Dendritic cell treated with granulocyte-macrophage colony-stimulating factor and Interleukin-4, amounts not matched to agents 40 ng/mL and 50 ng/mL, for 4 days (primary cell): ENCODE measurements around the gene ELF1.
A peak's percentile ranks its signal among the peaks of the same experiment; 100 is the strongest.

Experiments
- H3K27ac Mint-ChIP-seq: one replicate; pipeline ENCODE4 v1.8.0; 2022; ENCODE audit warnings: mild to moderate bottlenecking, mixed read lengths
- H3K27me3 Mint-ChIP-seq: one replicate; pipeline ENCODE4 v1.8.0; 2022; ENCODE audit warnings: mild to moderate bottlenecking, mixed read lengths
- H3K36me3 Mint-ChIP-seq: one replicate; pipeline ENCODE4 v1.8.0; 2022; ENCODE audit warnings: low read depth, mixed read lengths
- H3K4me1 Mint-ChIP-seq: one replicate; pipeline ENCODE4 v1.8.0; 2022; ENCODE audit warnings: low read depth, mixed read lengths
- H3K4me3 Mint-ChIP-seq: one replicate; pipeline ENCODE4 v1.8.0; 2022; ENCODE audit warnings: mild to moderate bottlenecking, moderate library complexity, mixed read lengths
- H3K9me3 Mint-ChIP-seq: one replicate; pipeline ENCODE4 v1.8.0; 2022; ENCODE audit warnings: mixed read lengths
- intact Hi-C: fragments of 100-400 bp; cut with micrococcal nuclease; formaldehyde crosslinking; loops from one replicate; pipeline ENCODE4 v1.15.0; 2022

Gene ELF1

DNA sequence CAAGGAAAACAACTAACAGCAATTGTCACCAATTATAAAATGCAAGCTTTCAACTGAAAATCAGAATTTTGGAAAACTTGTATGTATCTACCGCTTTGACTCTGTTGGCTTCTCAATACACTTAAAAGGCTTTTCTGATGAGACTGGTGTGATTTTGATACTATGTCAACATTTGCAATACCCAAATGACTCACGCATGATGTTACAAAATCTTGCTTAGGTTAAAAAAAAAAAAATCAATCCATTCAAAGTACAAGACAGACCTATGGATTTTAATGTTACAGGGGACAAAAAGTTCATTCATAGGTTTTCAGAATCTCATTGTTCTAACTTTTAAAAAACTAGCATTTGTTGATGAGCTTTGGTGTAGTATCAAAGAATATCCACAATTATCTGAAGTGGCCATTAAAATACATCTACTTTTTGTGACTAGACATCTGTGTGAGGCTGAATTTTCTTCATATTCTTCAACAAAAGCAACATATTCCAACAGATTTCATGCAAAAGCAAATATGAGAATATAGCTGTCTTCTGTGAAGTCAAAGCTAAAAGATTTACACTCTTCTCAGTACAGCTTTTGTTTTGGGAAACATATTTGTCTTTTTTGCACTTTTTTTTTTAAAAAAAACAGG is 10.7 kb downstream of the ELF1 start:
- H3K27me3 Mint-ChIP-seq = no peaks in the 10 kb centered on the region
- peak overlapping the region; percentile 63 for H3K27ac Mint-ChIP-seq
- peaks cover 42% of the 10 kb centered on the region for H3K36me3 Mint-ChIP-seq
- H3K9me3 Mint-ChIP-seq = no peaks in the 10 kb centered on the region
- no peak overlapping the region for H3K4me3 Mint-ChIP-seq
- intact Hi-C loops = loop anchor here (5.0 to 10.0 kb wide), 2 partner anchors 41 to 46 kb away; no protein-coding TSS in a partner anchor
- peaks cover 48% of the 10 kb centered on the region for H3K4me1 Mint-ChIP-seq

DNA sequence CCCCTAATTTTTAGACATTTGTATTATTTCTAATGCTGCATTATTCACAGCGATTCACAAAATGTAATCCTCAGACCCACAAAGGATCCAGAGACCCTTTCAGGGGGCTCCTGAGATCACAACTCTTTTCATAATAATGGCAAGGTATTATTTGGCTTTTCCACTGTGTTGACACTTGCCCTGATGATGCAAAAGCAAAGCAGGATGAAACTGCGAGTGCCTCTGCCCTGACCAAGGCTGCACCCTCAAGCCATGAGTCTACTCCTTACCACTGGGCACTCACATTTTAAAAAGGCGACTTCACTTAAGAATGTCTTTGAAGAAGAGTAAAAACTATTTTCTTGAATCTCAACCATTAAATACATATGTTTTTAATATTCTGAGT is 11.4 kb downstream of the ELF1 start:
- H3K4me1 Mint-ChIP-seq = peaks cover 44% of the 10 kb centered on the region
- intact Hi-C loops = loop anchor here (5.0 to 10.0 kb wide), 2 partner anchors 40 to 47 kb away; no protein-coding TSS in a partner anchor
- H3K4me3 Mint-ChIP-seq = no peak overlapping the region
- H3K27me3 Mint-ChIP-seq = no peaks in the 10 kb centered on the region
- H3K36me3 Mint-ChIP-seq = peaks cover 36% of the 10 kb centered on the region
- peak overlapping the region; percentile 63 for H3K27ac Mint-ChIP-seq
- H3K9me3 Mint-ChIP-seq = no peaks in the 10 kb centered on the region

DNA sequence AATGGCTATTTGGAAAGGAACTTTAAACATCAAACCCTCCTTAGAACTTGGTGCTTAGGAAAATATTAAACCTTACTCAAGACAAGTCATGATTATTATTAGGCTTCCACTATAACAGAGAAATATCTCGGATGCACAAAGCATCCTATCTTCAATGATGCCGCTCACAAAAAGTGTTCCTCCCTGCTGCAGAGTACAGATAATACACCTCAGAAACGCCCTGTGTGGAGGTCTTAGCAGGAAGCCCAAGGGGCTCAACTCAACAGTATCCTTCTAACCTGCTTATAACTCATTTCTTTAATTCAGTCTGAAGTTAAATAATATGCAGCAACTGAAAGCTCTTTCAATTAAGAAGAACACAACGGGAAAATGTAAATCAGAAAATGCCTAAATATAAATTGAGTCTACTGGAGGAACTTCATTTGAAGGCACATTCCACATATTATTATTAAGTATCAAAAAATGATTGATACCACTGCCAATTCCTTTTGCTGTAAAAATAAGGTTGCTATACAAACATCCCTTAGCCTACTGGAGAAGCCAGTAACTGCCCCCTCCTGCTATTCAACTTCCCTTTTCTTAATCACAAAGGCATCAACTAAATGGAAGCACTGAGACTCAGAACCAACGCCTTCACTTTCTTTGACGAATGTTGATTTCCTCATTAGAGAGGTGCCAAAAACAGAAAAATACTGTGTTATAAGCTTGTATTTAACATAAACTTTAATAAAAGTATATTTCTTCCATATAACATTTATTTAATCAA is 12.0 kb downstream of the ELF1 start:
- H3K36me3 Mint-ChIP-seq = peaks cover 31% of the 10 kb centered on the region
- H3K4me3 Mint-ChIP-seq = no peak overlapping the region
- intact Hi-C loops = loop anchor here (5.0 to 10.0 kb wide), 2 partner anchors 40 to 48 kb away; no protein-coding TSS in a partner anchor
- H3K9me3 Mint-ChIP-seq = no peaks in the 10 kb centered on the region
- peak overlapping the region; percentile 63 for H3K27ac Mint-ChIP-seq
- H3K4me1 Mint-ChIP-seq = peaks cover 46% of the 10 kb centered on the region
- H3K27me3 Mint-ChIP-seq = no peaks in the 10 kb centered on the region

DNA sequence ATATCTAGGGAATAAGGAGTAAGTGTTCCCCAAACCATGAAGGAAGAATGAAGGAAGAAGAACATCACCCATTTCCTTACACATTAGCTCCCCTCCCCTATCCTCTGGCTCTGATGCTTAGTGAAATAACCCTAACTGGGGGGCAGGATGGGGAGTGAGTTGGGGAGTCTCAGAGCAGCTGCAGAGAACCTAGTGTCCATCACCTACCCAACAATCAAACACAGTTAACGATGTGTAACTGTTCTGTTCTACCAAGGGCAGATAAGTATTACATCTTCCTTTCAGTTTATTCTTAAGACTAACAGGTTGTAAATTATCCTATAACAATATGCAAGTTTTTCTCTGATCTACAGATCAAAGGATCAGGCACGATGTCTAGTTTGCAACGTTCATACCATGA is 12.8 kb downstream of the ELF1 start:
- Mint-ChIP-seq H3K27me3 (no peaks in the 10 kb centered on the region), H3K9me3 (no peaks in the 10 kb centered on the region), H3K36me3 (peaks cover 31% of the 10 kb centered on the region), H3K4me3 (peak overlapping the region; percentile 26), H3K4me1 (peaks cover 50% of the 10 kb centered on the region), H3K27ac (peak overlapping the region; percentile 77)
- intact Hi-C loops = loop anchor here (5.0 to 10.0 kb wide), 2 partner anchors 39 to 48 kb away; no protein-coding TSS in a partner anchor

DNA sequence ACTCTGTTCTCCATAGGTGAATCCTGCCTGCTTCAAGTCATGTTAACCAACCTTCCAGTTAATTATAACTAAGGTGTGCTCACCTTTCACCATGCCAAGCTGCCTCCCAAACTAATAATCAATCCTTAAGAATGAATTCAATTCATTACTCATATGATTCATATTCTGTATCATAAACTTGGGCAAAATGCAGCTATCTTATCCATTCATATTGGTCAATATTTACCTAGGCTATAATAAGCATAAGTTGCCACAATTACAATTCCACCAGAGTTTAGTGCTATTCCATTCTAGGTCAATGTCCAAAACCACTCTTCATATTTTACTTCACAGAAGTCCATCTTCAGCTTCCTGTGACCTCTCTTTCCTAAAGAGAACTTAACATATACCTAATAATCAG is 13.4 kb downstream of the ELF1 start:
- Mint-ChIP-seq H3K9me3 (no peaks in the 10 kb centered on the region), H3K4me3 (peak overlapping the region; percentile 27), H3K27me3 (no peaks in the 10 kb centered on the region), H3K27ac (peak overlapping the region; percentile 77), H3K36me3 (peaks cover 29% of the 10 kb centered on the region), H3K4me1 (peaks cover 50% of the 10 kb centered on the region)
- intact Hi-C loops = loop anchor here (5.0 to 10.0 kb wide), 2 partner anchors 38 to 49 kb away; no protein-coding TSS in a partner anchor

DNA sequence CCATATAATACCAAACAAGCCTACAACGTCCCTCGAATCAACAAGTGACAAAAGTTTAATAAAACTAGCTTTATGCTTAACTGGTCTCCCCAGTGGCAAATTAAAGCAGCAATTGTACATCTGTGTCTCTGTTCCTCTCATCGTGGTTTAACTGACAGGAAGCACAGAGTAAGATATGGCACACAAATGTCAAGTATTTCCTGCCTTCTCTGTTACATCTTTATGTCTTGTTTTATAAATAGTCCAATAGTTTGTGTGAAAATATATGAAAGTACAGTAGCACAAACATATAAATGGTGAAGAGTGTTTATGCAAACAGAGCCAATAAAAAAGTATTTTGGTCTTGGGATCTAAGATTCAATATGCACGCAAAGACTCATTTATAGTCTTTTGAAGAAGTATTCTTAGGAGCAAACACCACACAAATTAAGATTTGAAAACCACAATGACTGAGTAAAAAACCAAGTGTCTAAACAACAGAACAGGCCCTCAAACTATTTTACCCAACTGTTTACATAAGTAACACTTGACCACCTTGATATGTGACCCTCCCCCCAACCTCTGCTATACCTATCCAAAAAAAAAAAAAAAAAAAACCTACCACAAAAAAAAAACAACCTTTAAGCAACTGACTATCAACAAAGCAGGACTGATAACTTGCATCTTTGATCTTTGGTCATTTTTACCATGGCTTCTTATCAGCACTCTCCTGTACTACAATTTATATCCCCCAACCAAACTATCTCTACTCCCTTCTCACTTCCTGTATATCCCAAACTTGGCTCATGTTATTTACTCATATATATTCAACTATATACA is 14.0 kb downstream of the ELF1 start:
- intact Hi-C loops = loop anchor here (5.0 to 10.0 kb wide), 2 partner anchors 38 to 50 kb away; no protein-coding TSS in a partner anchor
- H3K36me3 Mint-ChIP-seq = peaks cover 29% of the 10 kb centered on the region
- no peaks in the 10 kb centered on the region for H3K9me3 Mint-ChIP-seq
- peak overlapping the region; percentile 27 for H3K4me3 Mint-ChIP-seq
- peak overlapping the region; percentile 77 for H3K27ac Mint-ChIP-seq
- peaks cover 50% of the 10 kb centered on the region for H3K4me1 Mint-ChIP-seq
- no peaks in the 10 kb centered on the region for H3K27me3 Mint-ChIP-seq

DNA sequence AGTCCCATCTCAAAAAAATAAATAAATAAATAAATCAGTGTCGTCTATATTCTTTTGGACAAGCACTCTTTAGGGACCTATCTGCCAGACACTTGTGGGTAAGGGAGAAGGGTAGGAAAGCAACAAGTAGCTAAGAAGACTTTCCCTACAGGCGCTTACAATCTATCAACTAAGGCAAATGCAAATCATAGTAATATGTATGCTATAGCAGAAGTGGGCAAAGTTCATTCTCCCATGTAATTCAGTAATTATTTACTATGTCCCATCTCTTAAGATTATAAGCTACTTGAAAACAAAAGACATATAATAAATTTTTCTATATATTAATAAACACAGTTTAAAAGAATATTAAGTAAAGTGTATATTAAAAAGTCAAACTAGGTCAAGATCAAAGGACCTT is 16.5 kb downstream of the ELF1 start:
- intact Hi-C loops = loop anchor here (10.0 kb wide), 1 partner anchor 52 kb away; no protein-coding TSS in a partner anchor
- peaks cover 42% of the 10 kb centered on the region for H3K36me3 Mint-ChIP-seq

DNA sequence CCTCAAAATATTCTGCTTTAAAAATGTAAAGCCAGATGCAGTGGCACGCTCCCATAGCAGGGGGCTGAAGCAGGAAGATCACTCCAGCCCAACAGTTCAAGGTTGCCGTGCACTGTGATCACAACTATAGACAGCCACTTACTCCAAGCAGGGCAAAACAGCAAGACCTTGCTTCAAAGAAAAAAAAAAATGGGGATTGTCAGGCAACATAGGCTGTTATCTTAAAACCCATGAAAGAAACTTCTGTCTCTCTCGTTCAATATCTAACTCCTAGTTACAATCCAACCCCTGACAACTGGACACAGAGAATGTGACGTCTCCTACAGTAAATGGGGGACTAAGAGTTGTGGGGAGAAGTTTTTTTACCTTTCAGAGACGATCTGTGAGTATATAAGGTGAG is 17.4 kb downstream of the ELF1 start:
- peaks cover 47% of the 10 kb centered on the region for H3K36me3 Mint-ChIP-seq
- H3K9me3 Mint-ChIP-seq = no peaks in the 10 kb centered on the region
- H3K27ac Mint-ChIP-seq = peak overlapping the region; percentile 46
- H3K4me3 Mint-ChIP-seq = no peak overlapping the region
- no peaks in the 10 kb centered on the region for H3K27me3 Mint-ChIP-seq
- peaks cover 65% of the 10 kb centered on the region for H3K4me1 Mint-ChIP-seq
- intact Hi-C loops = loop anchor here (10.0 kb wide), 1 partner anchor 53 kb away; no protein-coding TSS in a partner anchor

More for the DNA sequence above, 16.5 kb downstream of the ELF1 start:
- Mint-ChIP-seq H3K4me1 (peaks cover 58% of the 10 kb centered on the region), H3K27ac (no peak overlapping the region), H3K27me3 (no peaks in the 10 kb centered on the region), H3K9me3 (no peaks in the 10 kb centered on the region), H3K4me3 (no peak overlapping the region)

DNA sequence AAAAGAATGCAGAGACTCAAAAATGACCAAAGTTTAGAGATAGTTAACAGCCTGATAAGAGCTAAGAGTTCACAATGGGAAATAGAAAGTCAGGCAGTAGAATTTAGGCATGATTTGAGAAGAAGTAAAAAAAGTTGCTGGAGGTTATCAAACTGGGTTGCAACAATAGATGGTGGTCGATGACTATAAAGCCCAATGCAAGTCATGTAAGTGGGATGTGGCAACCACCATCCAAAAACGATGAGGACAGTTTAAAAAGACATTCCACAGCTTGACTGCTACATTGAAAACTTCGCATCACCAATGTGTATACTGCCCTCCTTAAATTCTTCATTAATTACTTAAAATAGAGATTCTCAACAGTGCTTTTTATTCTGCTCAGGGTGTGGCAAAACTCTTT is 19.7 kb downstream of the ELF1 start:
- no peaks in the 10 kb centered on the region for H3K27me3 Mint-ChIP-seq
- H3K9me3 Mint-ChIP-seq = no peaks in the 10 kb centered on the region
- H3K4me1 Mint-ChIP-seq = peaks cover 68% of the 10 kb centered on the region
- H3K36me3 Mint-ChIP-seq = peaks cover 50% of the 10 kb centered on the region
- intact Hi-C loops = loop anchor here (2.0 kb wide), 1 partner anchor 15 kb away; no protein-coding TSS in a partner anchor
- H3K27ac Mint-ChIP-seq = no peak overlapping the region
- no peak overlapping the region for H3K4me3 Mint-ChIP-seq

DNA sequence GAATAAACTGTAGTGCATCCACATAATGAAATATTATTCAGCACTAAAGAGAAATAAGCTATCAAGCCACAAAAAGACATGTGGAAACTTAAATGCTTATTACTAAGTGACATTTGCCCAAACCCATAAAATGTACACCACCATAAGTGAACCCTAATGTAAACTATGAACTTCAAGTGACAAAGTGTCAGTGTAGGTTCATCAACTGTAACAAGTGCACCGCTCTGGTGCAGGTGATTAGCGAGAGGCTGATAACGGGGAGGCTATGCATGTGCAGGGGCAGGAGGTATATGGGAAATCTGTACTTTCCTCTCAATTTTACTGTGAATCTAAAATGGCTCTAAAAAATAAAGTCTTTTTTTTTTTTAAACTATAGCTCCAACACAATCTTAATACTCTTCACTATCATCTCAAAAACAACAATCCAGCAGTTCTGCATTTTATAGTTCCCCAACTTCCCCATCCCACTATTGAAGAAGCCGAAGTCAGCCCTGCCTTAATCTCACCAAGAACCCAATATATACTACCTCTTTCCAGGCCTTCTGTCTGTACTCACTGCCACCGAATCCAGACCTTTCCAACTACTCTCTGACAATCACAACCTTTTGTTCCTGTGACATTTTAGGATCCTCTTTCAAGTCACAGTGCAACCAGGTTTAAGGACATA is 22.6 kb downstream of the ELF1 start:
- H3K27ac Mint-ChIP-seq = peak overlapping the region; percentile 67
- H3K27me3 Mint-ChIP-seq = no peaks in the 10 kb centered on the region
- no peaks in the 10 kb centered on the region for H3K9me3 Mint-ChIP-seq
- intact Hi-C loops = no loop called here
- peak overlapping the region; percentile 33 for H3K4me3 Mint-ChIP-seq
- peaks cover 59% of the 10 kb centered on the region for H3K36me3 Mint-ChIP-seq
- peaks cover 65% of the 10 kb centered on the region for H3K4me1 Mint-ChIP-seq

DNA sequence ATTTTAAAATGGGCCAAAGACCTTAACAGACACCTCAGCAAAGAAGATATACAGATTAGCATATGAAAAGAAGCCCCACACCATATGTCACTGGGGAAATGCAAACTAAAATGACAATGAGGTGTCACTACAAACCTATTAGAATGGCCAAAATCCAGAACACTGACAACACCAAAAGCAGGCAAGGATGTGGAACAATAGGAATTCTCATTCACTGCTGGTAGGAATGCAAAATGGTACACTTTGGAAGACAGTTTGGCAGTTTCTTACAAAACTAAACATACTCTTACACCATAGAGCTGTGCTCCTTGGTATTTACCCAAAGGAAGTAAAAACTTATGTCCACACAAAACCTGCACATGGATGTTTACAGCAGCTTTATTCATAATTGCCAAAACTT is 23.1 kb downstream of the ELF1 start:
- no peaks in the 10 kb centered on the region for H3K27me3 Mint-ChIP-seq
- H3K36me3 Mint-ChIP-seq = peaks cover 56% of the 10 kb centered on the region
- H3K27ac Mint-ChIP-seq = peak overlapping the region; percentile 67
- intact Hi-C loops = no loop called here
- H3K9me3 Mint-ChIP-seq = no peaks in the 10 kb centered on the region
- H3K4me1 Mint-ChIP-seq = peaks cover 60% of the 10 kb centered on the region
- H3K4me3 Mint-ChIP-seq = no peak overlapping the region

DNA sequence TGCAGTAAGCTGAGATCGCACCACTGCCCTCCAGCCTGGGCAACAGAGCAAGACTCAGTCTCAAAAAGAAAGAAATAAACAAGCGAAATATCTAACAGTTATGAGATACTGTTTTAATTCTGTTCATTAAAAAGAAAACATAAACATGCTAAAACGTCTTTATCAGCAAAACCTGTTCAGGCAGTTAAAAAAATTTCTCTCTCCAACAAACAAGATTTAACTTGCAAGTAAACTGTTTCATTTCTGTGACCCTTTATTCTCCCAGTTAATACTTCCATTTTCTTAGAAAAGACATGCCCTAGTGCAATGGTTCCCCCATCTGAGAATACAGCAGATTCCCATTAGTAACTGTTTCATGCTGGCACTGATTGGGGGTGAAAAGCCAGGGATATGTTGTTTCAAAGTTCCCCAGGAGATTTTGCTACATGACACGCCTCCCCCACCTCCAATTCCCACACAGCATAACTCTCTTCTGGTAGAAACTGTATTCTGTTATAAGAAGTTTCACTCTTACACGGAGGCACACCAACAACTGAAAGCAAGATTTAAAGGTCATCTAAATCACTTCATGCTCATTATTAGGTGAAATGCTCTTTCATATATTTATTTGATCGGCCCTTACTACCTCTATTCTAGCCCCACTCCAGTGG is 24.4 kb downstream of the ELF1 start:
- intact Hi-C loops = no loop called here
- peak overlapping the region; percentile 45 for H3K27ac Mint-ChIP-seq
- H3K36me3 Mint-ChIP-seq = peaks cover 52% of the 10 kb centered on the region
- H3K4me3 Mint-ChIP-seq = peak overlapping the region; percentile 30
- peaks cover 58% of the 10 kb centered on the region for H3K4me1 Mint-ChIP-seq
- no peaks in the 10 kb centered on the region for H3K27me3 Mint-ChIP-seq
- no peaks in the 10 kb centered on the region for H3K9me3 Mint-ChIP-seq

DNA sequence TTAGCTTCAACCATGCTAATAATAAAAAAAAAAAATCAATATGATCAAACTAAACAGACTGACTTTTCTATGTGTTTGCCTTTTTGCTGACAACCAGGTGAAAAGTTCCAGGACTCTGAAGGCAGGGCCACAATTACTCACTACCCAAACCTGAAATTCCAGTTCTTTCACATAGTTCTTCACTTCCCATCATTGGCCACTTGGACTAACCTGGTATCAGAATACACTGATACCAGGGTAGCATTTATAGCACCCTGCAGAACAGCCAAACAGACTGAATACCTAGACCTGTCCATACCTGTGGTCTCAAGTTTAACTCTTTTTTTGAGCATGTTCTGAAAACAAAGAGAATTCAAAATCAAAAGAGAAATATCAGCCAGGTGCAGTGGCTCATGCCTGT is 25.1 kb downstream of the ELF1 start:
- Mint-ChIP-seq H3K27me3 (no peaks in the 10 kb centered on the region), H3K9me3 (no peaks in the 10 kb centered on the region), H3K4me3 (no peak overlapping the region), H3K27ac (peak overlapping the region; percentile 45), H3K36me3 (peaks cover 45% of the 10 kb centered on the region), H3K4me1 (peaks cover 50% of the 10 kb centered on the region)
- intact Hi-C loops = no loop called here
